C4-2B (cell line): ENCODE results near the gene PROX1.

Source experiments
- ZFX ChIP-seq: fragments of 450-650 bp; IDR thresholded peaks from 2 replicates; pipeline ENCODE4 v1.6.1; 2017
- TF ChIP-seq, protein P1 (sequence below): fragments of 450-650 bp; conservative IDR thresholded peaks from 2 replicates; pipeline ENCODE4 v1.5.1; 2017; ENCODE audit warnings: mild to moderate bottlenecking

DNA sequence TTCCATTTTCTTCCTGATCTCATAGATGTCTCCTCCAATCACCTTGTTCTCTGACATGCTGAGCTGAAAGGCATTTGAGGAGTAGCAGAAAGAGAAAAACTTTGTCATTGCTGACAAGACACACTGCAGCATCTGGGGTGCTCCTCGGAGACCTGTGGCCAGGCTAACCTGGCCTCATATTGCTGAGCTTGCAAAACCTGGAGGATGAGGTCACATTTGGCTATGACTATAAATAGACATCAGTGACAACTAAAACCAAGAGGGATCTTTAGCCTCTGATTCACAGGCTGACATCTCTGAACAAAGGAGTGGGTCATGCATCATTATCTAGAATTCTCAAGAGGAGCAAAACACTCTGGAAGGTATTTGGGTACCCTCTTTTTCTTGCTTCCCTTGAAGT, 83.7 kb downstream of the PROX1 start:
- TF ChIP-seq, protein P1, sequence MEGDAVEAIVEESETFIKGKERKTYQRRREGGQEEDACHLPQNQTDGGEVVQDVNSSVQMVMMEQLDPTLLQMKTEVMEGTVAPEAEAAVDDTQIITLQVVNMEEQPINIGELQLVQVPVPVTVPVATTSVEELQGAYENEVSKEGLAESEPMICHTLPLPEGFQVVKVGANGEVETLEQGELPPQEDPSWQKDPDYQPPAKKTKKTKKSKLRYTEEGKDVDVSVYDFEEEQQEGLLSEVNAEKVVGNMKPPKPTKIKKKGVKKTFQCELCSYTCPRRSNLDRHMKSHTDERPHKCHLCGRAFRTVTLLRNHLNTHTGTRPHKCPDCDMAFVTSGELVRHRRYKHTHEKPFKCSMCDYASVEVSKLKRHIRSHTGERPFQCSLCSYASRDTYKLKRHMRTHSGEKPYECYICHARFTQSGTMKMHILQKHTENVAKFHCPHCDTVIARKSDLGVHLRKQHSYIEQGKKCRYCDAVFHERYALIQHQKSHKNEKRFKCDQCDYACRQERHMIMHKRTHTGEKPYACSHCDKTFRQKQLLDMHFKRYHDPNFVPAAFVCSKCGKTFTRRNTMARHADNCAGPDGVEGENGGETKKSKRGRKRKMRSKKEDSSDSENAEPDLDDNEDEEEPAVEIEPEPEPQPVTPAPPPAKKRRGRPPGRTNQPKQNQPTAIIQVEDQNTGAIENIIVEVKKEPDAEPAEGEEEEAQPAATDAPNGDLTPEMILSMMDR = no peak
- TF ChIP-seq ZFX = no peak
